Measurements from ENCODE around the gene KRT2. TPM values are rescaled to one million over a fixed set of nuclear protein-coding genes. Genes with fewer than 3 reads are reported as not detected.

KRT2 gene
- total and polyA plus RNA-seq, 2 donors (not counting 3 experiments of a cell fraction or from before 2014, with no cell fraction given), result not detected

- no peak overlapping the region for H3K4me2 ChIP-seq (ENCODE audit: insufficient read depth, low read length)
- no peaks in the 10 kb centered on the region for H3K27me3 ChIP-seq (ENCODE audit: control insufficient read depth in 2 of 2, insufficient read depth in 2 of 2, low read length in 2 of 2)
- no peaks in the 10 kb centered on the region for H3K9me1 ChIP-seq (replicated peaks; ENCODE audit: control insufficient read depth, extremely low read depth, insufficient read depth, low read length)
- ChIA-PET POLR2A (no interaction called here), CTCF (no interaction called here)
- H3K4me3 ChIP-seq (replicated peaks in 1 of 3; ENCODE audit: insufficient read depth in 1 of 3, low read depth in 1 of 3, low read length in 3 of 3), result no peak overlapping the region
- no peak overlapping the region for H3K9ac ChIP-seq (replicated peaks; ENCODE audit: extremely low read depth, insufficient read depth, low read length)
- H4K20me1 ChIP-seq (replicated peaks; ENCODE audit: control insufficient read depth, extremely low read depth, insufficient read depth, low read length), result no peaks in the 10 kb centered on the region
- H3K27ac ChIP-seq (ENCODE audit: insufficient read depth, low read depth, low read length), result no peak overlapping the region
- intact Hi-C loops (cut with micrococcal nuclease), result loop anchor here (10.0 kb wide), 1 partner anchor 165 kb away; no protein-coding TSS in a partner anchor
- no peaks in the 10 kb centered on the region for H3K4me1 ChIP-seq (ENCODE audit: control insufficient read depth, extremely low read depth, insufficient read depth, low read length)
- dilution Hi-C loops (cut with MboI; ENCODE audit: extremely low pct_ligation_motif_present, low sequenced_read_pairs), result no loop called here
- H3K79me2 ChIP-seq (ENCODE audit: control insufficient read depth, insufficient read depth, low read length), result no peaks in the 10 kb centered on the region
- TF ChIP-seq FOS (IDR thresholded peaks at IDR 0.05; ENCODE audit: borderline replicate concordance, insufficient read depth, low read length) (no peak), MAX (IDR thresholded peaks at IDR 0.05; ENCODE audit: insufficient read depth, insufficient read length) (no peak)
- H2AFZ ChIP-seq (ENCODE audit: low read depth, low read length), result no peak overlapping the region
- FAIRE-seq (no peak), DNase-seq (ENCODE audit: low read depth, low spot score) (no peak)
- H3K9me3 ChIP-seq (replicated peaks; ENCODE audit: control insufficient read depth, insufficient read depth, low read length), result no peaks in the 10 kb centered on the region
- no TSS peak for BruUV-seq (replicated peaks)
- no peaks in the 10 kb centered on the region for H3K36me3 ChIP-seq (ENCODE audit: control insufficient read depth in 2 of 2, extremely low read depth in 1 of 2, insufficient read depth in 2 of 2, low read length in 2 of 2)
Measured at GRCh38 chr12:52699373-52699772, 47.4 kb upstream of the KRT2 start.

DNA sequence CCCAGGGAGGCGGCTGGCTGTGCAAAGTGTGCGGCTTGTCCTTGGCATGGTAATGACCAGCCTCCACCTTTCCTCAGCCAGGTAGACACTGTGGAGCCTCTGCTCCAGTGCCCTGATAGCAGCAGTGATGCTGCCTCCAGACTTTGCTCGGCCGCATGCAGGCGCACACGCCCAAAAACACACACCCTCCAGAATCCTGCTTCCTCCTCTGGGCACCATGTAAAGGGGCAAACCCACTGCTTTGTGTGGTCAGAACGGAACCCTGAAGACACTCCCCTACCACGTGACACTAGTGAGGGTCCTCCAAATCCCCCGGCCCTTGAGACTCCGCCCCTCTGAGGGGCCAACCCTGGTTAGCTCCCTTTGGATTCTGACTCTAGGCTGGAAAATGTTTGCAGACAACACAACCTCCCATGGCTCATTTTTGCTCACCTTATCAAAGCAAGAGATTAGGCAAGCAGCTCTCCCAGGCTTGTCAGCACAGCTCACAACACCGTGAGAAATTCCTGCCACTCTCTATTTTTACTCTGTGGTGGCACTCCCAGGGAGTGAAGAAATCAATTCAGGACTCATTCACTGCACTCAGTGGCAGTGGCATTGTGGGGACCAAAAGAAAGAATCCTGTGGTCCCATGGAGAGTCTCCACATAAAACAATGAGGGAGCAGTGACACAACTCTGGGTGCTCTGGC, 46.8 kb upstream of the KRT2 start:
- DNase-seq (ENCODE audit: low read depth, low spot score) (no peak), FAIRE-seq (no peak)
- ChIA-PET CTCF (no interaction called here), POLR2A (no interaction called here)
- H3K27me3 ChIP-seq (ENCODE audit: control insufficient read depth in 2 of 2, insufficient read depth in 2 of 2, low read length in 2 of 2), result no peaks in the 10 kb centered on the region
- no peak overlapping the region for H3K4me3 ChIP-seq (replicated peaks in 1 of 3; ENCODE audit: insufficient read depth in 1 of 3, low read depth in 1 of 3, low read length in 3 of 3)
- no TSS peak for BruUV-seq (replicated peaks)
- no peaks in the 10 kb centered on the region for H4K20me1 ChIP-seq (replicated peaks; ENCODE audit: control insufficient read depth, extremely low read depth, insufficient read depth, low read length)
- no peaks in the 10 kb centered on the region for H3K36me3 ChIP-seq (ENCODE audit: control insufficient read depth in 2 of 2, extremely low read depth in 1 of 2, insufficient read depth in 2 of 2, low read length in 2 of 2)
- no peaks in the 10 kb centered on the region for H3K9me3 ChIP-seq (replicated peaks; ENCODE audit: control insufficient read depth, insufficient read depth, low read length)
- H3K4me2 ChIP-seq (ENCODE audit: insufficient read depth, low read length), result no peak overlapping the region
- no peaks in the 10 kb centered on the region for H3K4me1 ChIP-seq (ENCODE audit: control insufficient read depth, extremely low read depth, insufficient read depth, low read length)
- intact Hi-C loops (cut with micrococcal nuclease) (loop anchor here (10.0 kb wide), 1 partner anchor 166 kb away; no protein-coding TSS in a partner anchor), dilution Hi-C loops (cut with MboI; ENCODE audit: extremely low pct_ligation_motif_present, low sequenced_read_pairs) (no loop called here)
- TF ChIP-seq GATA2 (IDR thresholded peaks at IDR 0.05; ENCODE audit: insufficient read depth, insufficient read length, low read depth, low read length), result no peak
- TF ChIP-seq POLR2AphosphoS5 (IDR thresholded peaks at IDR 0.05; ENCODE audit: insufficient read depth, low read depth, low read length), result no peak
- no peak for TF ChIP-seq EZH2 (IDR thresholded peaks at IDR 0.05; ENCODE audit: borderline replicate concordance, low read depth, low read length, severe bottlenecking)
- TF ChIP-seq, protein P1, sequence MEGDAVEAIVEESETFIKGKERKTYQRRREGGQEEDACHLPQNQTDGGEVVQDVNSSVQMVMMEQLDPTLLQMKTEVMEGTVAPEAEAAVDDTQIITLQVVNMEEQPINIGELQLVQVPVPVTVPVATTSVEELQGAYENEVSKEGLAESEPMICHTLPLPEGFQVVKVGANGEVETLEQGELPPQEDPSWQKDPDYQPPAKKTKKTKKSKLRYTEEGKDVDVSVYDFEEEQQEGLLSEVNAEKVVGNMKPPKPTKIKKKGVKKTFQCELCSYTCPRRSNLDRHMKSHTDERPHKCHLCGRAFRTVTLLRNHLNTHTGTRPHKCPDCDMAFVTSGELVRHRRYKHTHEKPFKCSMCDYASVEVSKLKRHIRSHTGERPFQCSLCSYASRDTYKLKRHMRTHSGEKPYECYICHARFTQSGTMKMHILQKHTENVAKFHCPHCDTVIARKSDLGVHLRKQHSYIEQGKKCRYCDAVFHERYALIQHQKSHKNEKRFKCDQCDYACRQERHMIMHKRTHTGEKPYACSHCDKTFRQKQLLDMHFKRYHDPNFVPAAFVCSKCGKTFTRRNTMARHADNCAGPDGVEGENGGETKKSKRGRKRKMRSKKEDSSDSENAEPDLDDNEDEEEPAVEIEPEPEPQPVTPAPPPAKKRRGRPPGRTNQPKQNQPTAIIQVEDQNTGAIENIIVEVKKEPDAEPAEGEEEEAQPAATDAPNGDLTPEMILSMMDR (IDR thresholded peaks at IDR 0.05; ENCODE audit: extremely low read depth in 1 of 2, insufficient read depth in 1 of 2, low read depth in 1 of 2, low read length in 2 of 2), result no peak
- TF ChIP-seq FOS (IDR thresholded peaks at IDR 0.05; ENCODE audit: borderline replicate concordance, insufficient read depth, low read length), result no peak
- TF ChIP-seq JUN (IDR thresholded peaks at IDR 0.05; ENCODE audit: borderline replicate concordance, insufficient read depth, insufficient read length, low read depth), result no peak
- no peak for TF ChIP-seq MAX (IDR thresholded peaks at IDR 0.05; ENCODE audit: insufficient read depth, insufficient read length)
- no peak for TF ChIP-seq POLR2A (IDR thresholded peaks at IDR 0.05; ENCODE audit: low read depth, low read length)
- TF ChIP-seq MYC (IDR thresholded peaks at IDR 0.05; ENCODE audit: low read depth, low read length), result no peak
- no peak overlapping the region for H2AFZ ChIP-seq (ENCODE audit: low read depth, low read length)
- no peak overlapping the region for H3K9ac ChIP-seq (replicated peaks; ENCODE audit: extremely low read depth, insufficient read depth, low read length)
- H3K79me2 ChIP-seq (ENCODE audit: control insufficient read depth, insufficient read depth, low read length), result no peaks in the 10 kb centered on the region
- no peak overlapping the region for H3K27ac ChIP-seq (ENCODE audit: insufficient read depth, low read depth, low read length)
- H3K9me1 ChIP-seq (replicated peaks; ENCODE audit: control insufficient read depth, extremely low read depth, insufficient read depth, low read length), result no peaks in the 10 kb centered on the region

Data from endothelial cell of umbilical vein (primary cell).